Raji (cell line): ENCODE measurements around the gene VSIG2.

Experiments used
- POLR2A ChIP-seq: IDR thresholded peaks from 2 replicates; pipeline ENCODE4 v1.6.1; 2011; ENCODE audit warnings: low read depth, low read length, control low read depth; ENCODE audit not compliant: insufficient read depth

The VSIG2 gene

DNA sequence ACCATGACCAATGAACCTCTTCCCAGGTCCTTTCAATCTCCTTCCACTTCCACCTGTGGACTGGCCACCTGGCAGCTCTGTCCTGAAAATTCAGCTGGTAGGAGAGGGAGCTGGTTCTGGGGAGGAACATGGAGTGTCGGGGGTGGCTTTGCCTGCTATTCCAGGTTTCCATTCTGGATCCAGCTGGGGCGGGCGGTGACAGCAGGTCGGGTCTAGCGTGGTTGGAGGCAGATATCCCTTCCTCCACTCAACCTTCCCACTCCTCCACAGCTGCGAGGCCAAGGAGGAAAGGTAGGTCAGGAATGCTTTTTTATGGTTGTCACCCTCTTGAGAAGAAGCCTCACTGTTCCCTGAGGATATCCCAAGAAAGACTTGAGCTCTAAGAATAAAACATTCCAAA, 9.0 kb downstream of the VSIG2 start:
- TF ChIP-seq POLR2A: no peak

DNA sequence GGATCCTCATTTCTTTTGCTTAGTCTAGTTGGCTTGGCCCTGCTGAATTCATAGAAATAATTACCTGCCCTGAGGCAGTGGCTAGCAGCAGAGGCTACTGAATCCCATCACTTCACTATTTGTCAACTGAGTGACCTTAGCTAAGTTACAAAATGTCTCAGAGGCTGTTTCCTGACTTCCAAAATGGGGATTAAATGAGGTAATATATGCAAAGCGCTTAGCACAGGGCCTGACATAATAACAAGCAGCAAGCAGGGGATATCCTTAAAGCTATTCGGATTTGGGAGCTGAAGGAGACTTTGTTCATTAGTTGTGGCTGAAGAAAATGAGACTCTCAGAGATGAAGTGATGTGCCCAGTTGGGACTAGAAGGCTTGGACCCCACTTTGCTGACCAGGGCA, 9.5 kb downstream of the VSIG2 start:
- TF ChIP-seq POLR2A: no peak

DNA sequence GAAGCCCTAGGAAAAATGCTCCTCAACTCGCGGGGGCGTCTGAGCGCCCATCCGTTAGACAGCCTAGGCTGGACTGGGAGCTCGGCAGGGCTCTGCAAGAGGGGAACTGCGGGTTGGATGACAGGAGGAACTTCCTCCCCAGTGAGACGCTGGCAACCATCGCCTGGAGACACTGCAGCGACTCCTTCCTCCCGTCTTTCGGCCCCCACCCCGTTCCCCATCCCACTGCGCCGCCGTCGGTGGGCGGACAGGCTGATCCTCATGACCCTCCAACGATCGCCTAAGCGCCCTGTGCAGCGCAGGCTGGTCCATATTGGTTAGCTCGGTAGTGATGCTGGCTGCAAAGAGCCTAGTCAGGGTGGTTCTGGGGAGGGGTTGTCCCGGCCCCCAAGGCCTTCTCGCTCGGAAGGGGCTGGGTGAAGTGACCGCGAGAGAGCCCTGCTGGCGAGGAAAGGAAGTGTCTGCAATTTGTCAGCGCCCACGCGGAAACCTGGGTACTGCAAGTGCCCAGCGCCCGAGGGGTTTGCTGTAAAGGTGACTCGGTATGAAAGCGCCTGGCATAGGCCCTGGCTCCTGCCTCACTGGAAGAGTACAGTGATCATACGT, 11.7 kb downstream of the VSIG2 start:
- TF ChIP-seq POLR2A: no peak

DNA sequence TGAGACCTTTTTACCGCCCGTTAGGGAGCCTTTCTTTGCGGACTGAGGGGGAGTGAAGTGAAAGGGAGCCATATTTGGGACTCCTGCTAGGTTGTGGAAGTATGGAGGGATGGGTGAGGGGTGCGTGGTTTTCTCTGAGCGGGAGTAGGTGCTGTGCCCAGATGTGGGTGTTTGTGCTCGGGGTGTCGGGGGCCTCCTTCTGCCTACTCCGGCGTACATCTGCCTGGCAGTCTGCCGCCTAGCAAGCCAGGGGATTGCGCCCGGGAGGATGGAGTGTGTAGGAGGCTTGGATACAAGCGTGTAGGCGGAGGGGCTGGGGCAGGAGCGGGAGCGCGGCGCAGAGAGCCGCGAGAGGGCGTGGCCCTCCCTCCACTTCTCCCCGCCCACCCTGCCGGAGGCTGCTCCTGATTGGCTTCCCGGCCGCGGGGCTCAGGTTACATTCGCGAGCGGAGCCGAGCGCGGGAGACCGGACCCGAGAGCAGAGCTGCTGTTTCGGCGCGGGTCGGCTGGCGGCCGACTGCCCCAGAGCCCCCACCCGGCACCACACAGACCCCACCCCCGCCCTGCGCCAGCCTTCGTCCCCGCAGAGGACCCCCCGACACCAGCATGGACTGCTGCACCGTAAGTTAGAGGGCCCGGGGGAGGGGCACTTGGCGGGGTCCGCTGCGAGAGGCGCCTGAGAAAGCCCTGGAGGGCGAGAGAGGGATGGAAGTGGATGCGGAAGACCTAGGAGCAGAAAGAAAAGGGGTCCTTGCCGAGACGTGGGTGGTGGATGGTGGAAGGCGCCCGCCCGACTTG, 12.4 kb downstream of the VSIG2 start, which contains the start of gene NRGN:
Gene NRGN (plus strand): TSS at position 464 of the 798 bp plus-strand sequence. CDS start 143 bp downstream, at position 607.
- TF ChIP-seq POLR2A: peak; percentile 49

DNA sequence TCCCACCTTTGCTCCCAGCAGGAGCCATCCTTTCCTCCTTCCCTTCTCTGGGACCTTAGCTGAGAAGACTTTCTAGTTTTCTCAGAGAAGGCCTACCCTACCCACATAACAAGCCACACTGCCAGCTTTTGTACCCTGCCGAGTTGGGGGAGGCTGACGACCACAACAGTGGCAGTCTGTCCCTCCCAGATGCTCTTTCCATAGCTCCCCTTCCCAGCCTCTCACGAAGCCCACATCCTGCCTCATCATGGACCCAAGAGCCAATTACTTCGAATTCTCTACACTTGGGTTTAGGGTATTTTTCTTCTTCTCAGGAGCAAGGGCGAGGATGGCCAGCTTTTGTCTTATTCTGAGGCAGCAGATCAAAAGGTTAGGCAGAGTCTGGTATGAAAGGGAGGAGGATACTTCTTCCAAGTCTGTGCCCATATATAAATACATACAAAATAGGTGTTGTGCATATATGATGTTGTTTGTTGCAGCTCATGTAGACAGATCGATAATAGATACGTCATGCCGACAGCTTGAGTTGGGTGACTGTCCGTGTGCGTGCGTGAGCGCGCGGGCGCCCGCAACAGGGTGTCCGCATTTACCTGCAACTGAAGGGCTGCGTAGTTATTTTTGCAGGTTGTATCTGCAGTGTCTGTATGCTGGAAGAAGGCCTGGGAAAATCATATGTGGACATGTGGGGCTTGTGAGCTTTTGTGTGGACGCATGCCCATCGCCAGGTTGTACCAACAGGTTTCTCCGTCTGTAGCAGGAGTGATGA, 13.2 kb downstream of the VSIG2 start:
- TF ChIP-seq POLR2A: no peak

DNA sequence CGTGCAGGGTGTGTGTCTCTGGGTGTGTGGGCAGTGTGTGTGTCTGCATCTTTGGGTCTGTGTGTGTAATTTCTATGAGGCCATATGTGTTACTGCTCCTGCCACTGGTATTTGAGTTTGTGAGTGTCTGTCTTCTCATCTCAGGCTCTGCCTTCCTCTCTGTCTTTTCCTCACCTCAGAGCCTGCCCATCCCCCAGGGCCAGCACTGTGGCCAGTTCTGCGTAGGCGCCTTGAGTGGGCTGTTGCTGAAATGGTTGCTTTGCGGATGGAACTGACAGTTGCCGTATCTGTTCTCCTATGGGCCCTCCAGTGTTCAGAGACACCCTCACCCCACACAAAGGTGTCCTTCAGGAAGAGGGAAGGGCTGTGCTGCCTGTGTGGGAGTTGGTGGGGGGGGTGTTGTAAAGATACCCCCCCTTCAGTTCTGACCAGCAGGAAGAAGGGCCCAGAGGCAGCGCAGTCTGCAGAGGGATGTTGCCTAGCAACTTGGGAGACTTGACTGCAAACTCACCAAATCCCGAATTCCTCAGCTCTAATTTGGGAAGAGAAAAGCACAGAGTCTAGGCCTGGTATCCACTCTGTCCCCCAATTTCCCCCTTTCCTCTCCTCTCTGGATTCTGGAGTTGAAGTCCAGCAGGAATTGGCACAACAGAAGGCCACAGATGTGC, 14.3 kb downstream of the VSIG2 start:
- no peak for TF ChIP-seq POLR2A

DNA sequence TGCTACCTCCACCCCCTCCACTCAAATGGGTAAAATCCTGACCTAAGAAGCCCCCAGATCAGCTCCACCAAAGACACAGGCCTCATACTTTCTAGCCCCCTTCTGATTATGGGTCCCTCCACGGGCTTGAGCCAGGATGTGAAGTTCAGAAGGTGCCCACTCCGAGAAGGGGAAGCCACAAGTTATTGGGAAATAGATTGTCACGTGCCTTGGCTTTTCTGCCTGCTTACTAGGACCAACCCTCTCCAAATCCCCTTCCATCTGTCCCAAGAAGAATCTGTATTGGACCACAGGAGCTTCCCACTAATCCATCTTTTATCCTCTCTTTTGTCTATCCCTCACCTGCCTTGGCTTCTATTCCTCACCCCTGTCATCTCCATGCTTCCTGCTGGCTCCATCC, 15.3 kb downstream of the VSIG2 start:
- TF ChIP-seq POLR2A: no peak

DNA sequence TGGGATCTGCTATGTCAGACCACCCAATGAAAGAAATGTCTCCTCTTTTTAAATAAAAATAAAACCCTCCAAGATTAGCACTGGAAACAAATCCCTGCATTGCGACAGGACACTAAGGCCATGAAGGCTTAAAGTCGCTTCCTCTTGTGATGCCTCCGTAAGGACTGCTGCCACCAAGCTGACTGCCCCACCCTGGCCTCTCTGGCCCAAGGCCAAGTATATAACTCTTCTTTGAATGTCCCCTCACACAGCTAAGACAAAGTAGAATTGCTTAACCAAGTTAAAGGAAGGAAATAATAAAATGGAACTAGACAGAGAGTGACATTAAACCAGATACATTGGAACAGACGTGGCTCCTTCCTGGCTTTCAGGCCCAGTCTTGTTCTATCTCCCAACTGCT, 19.8 kb downstream of the VSIG2 start:
- TF ChIP-seq POLR2A: no peak

DNA sequence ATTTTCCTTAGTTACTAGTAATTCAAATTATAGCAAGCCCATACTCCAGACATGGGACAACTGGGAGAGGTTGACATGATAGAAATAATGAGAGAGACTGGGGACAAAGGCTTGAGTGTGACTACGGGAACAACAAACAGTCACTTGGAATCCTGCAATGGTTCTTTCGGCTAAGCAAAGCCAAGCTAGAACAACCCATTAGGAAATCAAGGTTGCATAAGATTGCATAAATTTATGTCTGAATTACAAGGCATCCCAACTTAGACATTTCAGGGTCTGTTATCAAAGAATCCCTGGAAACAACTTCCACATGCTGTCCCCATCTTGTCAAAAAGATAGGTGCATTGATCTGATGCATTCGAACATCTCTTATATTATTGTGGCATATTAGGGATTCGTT, 22.5 kb downstream of the VSIG2 start:
- TF ChIP-seq POLR2A: no peak

DNA sequence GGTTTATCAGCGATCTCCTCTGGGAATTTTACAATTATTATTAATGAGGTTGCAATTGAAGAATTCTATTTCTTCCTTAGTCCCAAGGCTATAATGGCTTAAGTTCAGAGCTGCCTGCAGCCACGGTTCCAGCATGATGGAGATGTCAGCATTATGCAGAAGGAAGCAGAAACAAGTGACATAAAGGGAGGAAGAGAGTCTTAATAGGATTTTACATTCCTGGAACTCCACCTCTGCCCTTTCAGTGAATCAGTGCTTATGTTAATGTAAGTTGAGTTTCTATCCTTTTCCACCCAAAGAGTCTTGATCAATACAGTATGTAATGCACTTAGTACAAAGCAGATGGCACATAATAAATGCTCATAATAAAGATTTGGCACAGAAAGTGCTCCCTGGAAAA, 23.9 kb downstream of the VSIG2 start:
- no peak for TF ChIP-seq POLR2A

DNA sequence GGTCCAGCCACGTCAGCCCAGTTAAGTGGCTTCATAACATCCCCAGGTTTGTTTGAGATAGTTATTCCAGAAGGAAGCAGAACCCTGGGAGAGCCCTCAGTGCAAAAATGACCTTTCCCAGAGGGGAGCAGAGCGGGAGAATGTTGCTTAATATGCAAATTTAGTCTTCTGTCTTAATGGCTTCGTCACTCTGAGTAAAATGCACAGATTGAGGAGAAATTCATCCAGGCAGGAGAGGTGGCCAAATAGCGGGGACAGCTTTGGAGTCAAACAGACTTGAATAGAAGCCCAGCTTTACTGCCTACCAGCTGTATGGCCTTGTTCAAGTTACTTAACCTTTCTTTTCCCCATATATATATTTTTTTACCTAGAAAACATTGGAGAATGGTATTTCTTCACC, 24.6 kb downstream of the VSIG2 start:
- no peak for TF ChIP-seq POLR2A

DNA sequence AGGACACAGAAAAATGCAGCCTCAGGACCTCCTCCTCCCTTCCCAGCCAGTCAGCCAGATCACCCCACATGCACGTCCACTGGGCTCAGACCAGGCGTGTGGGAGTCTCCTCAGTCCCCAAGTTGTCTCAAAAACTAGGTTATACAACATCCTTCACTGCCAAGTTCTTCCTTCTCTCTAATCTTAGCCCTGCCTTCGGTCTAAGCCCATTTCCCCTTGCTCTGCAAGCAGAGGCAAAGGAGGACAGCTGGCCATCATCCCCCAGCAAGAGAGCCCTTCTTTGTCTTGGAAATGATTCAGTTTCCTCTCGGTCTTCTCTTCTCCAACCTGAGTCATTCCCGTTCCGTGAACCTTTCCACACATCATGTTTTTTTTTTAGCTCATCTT, 26.3 kb downstream of the VSIG2 start:
- no peak for TF ChIP-seq POLR2A

DNA sequence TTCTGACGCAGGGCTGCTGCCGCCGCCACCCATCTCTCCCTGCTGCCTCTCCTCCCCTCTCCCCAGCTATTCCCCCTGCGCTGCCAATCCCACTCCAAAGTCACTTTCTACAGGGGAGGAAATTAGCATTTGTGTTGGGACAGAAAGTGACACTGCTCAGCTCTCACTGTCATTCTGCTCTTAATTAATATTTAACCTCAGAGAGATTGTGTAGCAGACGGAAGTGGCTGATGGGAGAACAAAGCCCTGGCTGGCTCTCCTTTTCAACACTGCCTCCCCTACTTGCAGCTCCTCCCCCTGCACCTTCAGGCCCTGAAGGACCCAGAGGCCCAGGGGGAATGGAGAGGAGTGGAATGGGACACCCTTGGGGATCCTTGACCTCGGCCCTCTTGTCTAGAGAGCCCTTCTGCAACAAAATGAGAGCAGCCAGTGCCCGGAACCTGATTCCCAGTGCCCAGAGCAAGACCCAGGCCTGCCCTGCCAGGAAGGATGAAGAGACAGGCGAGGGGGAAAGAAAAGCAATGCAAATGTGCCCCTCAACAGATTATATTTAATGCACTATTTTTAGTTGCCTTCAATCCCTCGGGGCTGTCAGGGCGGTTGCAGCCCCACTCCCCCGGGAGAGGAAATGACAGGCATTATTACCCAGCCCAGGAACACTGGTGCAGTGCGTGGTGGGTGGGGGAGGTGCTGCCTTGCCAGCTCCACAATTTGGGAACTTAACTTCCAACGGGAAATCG, 26.9 kb downstream of the VSIG2 start:
- no peak for TF ChIP-seq POLR2A

DNA sequence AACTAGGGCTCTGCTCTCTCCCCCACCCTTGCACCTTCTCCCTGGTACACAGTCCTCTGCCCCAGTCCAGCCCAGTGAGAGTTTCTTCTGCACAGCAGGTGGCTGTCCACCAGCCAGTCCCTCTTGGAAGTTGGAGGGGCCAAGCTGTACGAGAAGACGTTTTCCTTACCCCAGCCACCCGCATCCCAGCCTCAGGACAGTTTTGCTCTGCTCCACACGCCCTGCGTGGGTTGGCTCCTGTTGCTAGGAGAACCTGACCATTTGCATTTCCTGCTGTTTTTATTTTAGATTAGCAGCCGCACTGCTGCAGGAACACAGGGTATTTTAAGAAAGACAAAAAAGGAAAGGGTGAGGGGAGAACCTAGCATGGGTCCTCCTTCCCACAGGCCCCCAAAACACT, 29.9 kb downstream of the VSIG2 start:
- TF ChIP-seq POLR2A: no peak

DNA sequence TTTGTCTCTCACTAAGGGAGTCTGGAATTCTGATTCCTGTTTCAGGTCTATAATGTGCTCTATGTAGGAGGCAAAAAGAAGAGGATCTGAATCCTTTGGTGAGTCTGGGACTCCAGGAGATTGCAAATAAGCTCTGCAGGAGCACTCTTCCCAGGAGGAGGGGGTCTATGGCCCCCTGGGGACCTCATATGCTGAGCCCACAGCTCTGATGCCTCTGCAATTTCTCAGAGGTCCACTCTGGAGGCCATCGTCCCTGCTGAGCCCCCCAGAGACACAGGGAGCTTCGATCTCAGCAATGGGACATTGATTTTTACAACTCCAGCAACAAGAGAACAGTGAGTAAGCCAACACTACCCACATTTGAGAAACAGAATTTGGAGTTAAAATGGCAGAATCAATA, 32.5 kb downstream of the VSIG2 start:
- no peak for TF ChIP-seq POLR2A
